Liver (tissue), 9 donors: Measurements from ENCODE around the gene RBFA. TPM values are rescaled to one million over a fixed set of nuclear protein-coding genes. Genes with fewer than 3 reads are reported as not detected.

ENCODE experiments used
- DNase-seq: peaks from one replicate; pipeline ENCODE4 v3.0.0-alpha.2; 2017; ENCODE audit warnings: low spot score
- H3K27ac ChIP-seq, 2 donors: one replicate each; pipeline ENCODE4 v1.7.0; 2013; ENCODE audit warnings: inconsistent platforms in 2 of 2, low read length in 2 of 2, control low read depth in 1 of 2, low read depth in 1 of 2, mild to moderate bottlenecking in 1 of 2
- H3K27me3 ChIP-seq, 4 donors: one replicate each; pipeline versions ENCODE4 v1.6.1 to v1.7.0; 2013; ENCODE audit warnings: low read length in 3 of 4, inconsistent platforms in 1 of 4, mild to moderate bottlenecking in 1 of 4, moderate library complexity in 1 of 4; ENCODE audit not compliant: control insufficient read depth in 4 of 4, insufficient read depth in 4 of 4
- H3K36me3 ChIP-seq, 4 donors: one replicate each; pipeline versions ENCODE4 v1.6.1 to v1.7.0; 2013; ENCODE audit warnings: low read length in 3 of 4, mild to moderate bottlenecking in 3 of 4, low read depth in 1 of 4, moderate library complexity in 1 of 4; ENCODE audit not compliant: control insufficient read depth in 4 of 4, insufficient read depth in 3 of 4
- H3K4me1 ChIP-seq, 4 donors: one replicate each; pipeline versions ENCODE4 v1.6.1 to v1.7.0; 2013; ENCODE audit warnings: low read length in 3 of 4, mild to moderate bottlenecking in 3 of 4, moderate library complexity in 1 of 4; ENCODE audit not compliant: control insufficient read depth in 4 of 4, insufficient read depth in 4 of 4
- H3K4me3 ChIP-seq, 3 donors: one replicate each; pipeline versions ENCODE4 v1.6.1 to v1.7.0; 2013; ENCODE audit warnings: low read length in 3 of 3, control low read depth in 1 of 3, low read depth in 1 of 3, mild to moderate bottlenecking in 1 of 3
- H3K9ac ChIP-seq, 2 donors: one replicate each; pipeline ENCODE4 v1.7.0; 2013; ENCODE audit warnings: low read length in 2 of 2, mild to moderate bottlenecking in 2 of 2, moderate library complexity in 2 of 2, control low read depth in 1 of 2, low read depth in 1 of 2
- H3K9me3 ChIP-seq, 4 donors: one replicate each; pipeline versions ENCODE4 v1.6.1 to v1.7.0; 2013; ENCODE audit warnings: low read length in 3 of 4; ENCODE audit not compliant: control insufficient read depth in 4 of 4
- FOXA1 ChIP-seq: IDR thresholded peaks from 2 replicates; pipeline ENCODE4 v1.6.1; 2016; ENCODE audit warnings: antibody characterized with exemption
- FOXA2 ChIP-seq: IDR thresholded peaks from 2 replicates; pipeline ENCODE4 v1.6.1; 2016; ENCODE audit warnings: antibody characterized with exemption
- GABPA ChIP-seq, 2 donors: IDR thresholded peaks in 1 of 2; conservative IDR thresholded peaks in 1 of 2; 2 replicates each; pipeline ENCODE4 v1.6.1; 2016; ENCODE audit warnings: antibody characterized with exemption in 2 of 2, mild to moderate bottlenecking in 1 of 2, moderate library complexity in 1 of 2
- HNF4A ChIP-seq, 2 donors: conservative IDR thresholded peaks; 2 replicates each; pipeline ENCODE4 v1.6.1; 2016; ENCODE audit warnings: antibody characterized with exemption in 2 of 2, mild to moderate bottlenecking in 2 of 2
- HNF4G ChIP-seq: IDR thresholded peaks from 2 replicates; pipeline ENCODE4 v1.6.1; 2016; ENCODE audit warnings: antibody characterized with exemption
- NR2F2 ChIP-seq: IDR thresholded peaks from 2 replicates; pipeline ENCODE4 v1.6.1; 2016; ENCODE audit warnings: antibody characterized with exemption
- RAD21 ChIP-seq, 2 donors: IDR thresholded peaks; 2 replicates each; pipeline ENCODE4 v1.6.1; 2016; ENCODE audit warnings: antibody characterized with exemption in 2 of 2, mild to moderate bottlenecking in 2 of 2
- RXRA ChIP-seq, 2 donors: IDR thresholded peaks; 2 replicates each; pipeline ENCODE4 v1.6.1; 2017 to 2018; ENCODE audit warnings: antibody characterized with exemption in 2 of 2, mild to moderate bottlenecking in 1 of 2
- SP1 ChIP-seq: IDR thresholded peaks from 2 replicates; pipeline ENCODE4 v1.6.1; 2018; ENCODE audit warnings: antibody characterized with exemption, mild to moderate bottlenecking
- TAF1 ChIP-seq: conservative IDR thresholded peaks from 2 replicates; pipeline ENCODE4 v1.6.1; 2016; ENCODE audit warnings: antibody characterized with exemption, mild to moderate bottlenecking
- YY1 ChIP-seq: IDR thresholded peaks from 2 replicates; pipeline ENCODE4 v1.6.1; 2016; ENCODE audit warnings: antibody characterized with exemption, mild to moderate bottlenecking
- WGBS: extraction: QIAGEN DNeasy Blood & Tissue Kit; methylation state at CpG from one replicate; pipeline ENCODE4 v1.1.7; 2013; 5-methylcytosine and 5-hydroxymethylcytosine counted together
- polyA plus RNA-seq, 2 donors: library from polyadenylated mRNA; stranded (reverse) in 1 of 2; unstranded in 1 of 2; fragments of 200-250 nt in 1 of 2; fragments of >200 nt in 1 of 2; fragmentation: Nextera tagmentation in 1 of 2; extraction: Ambion mirVana in 1 of 2; gene quantifications; one replicate each; pipeline versions ENCODE4 v1.2.1 to v1.2.3, GENCODE V29; 2013 to 2015
- total RNA-seq, 2 donors: library from RNA; depleted of rRNA; stranded (reverse); fragments of >200 nt; gene quantifications; one replicate each; pipeline ENCODE4 v1.2.3, GENCODE V29; 2014
- TF ChIP-seq, protein P1 (sequence below): IDR thresholded peaks from 2 replicates; pipeline ENCODE4 v1.6.1; 2016; ENCODE audit warnings: antibody characterized with exemption
- TF ChIP-seq, protein P2 (sequence below): IDR thresholded peaks from 2 replicates; pipeline ENCODE4 v1.6.1; 2016; ENCODE audit warnings: antibody characterized with exemption
- TF ChIP-seq, protein P3 (sequence below): fragments of 150-350 bp; IDR thresholded peaks from 2 replicates; pipeline ENCODE4 v1.5.1; 2017; ENCODE audit warnings: improper control_type of control experiment, low read depth, low read length; ENCODE audit not compliant: missing input control
- TF ChIP-seq, protein P4 (sequence below): IDR thresholded peaks from 2 replicates; pipeline ENCODE4 v1.6.1; 2016; ENCODE audit warnings: antibody characterized with exemption
- TF ChIP-seq, protein P5 (sequence below): IDR thresholded peaks from 2 replicates; pipeline ENCODE4 v1.6.1; 2016; ENCODE audit warnings: antibody characterized with exemption, mild to moderate bottlenecking
- donor health status: healthy.
- donor health status: healthy.
- donor health status: healthy.
- donor health status: healthy.
- donor health status: healthy.

RBFA gene
- total and polyA plus RNA-seq, 4 donors = 20.4 to 31.6 (median 27.0) TPM

DNA sequence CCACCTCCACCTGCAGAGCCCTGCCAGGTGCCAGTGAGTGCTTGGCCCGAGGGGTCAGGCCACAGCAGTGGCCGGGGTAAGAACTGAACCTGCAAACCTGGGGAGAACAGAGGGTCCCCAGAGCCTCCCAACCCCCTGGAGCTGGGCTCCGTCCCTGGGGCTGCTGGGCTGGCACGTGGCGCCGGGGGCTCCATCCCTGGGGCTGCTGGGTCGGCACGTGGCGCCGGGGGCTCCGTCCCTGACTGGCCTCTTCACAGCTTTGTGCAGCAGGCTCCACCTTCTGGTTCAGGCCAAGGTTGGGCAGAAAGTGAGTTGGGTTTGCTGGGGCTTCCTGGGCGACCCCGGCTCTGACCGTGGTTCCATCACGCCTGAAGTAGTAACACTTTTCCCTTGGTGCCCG is 12.2 kb downstream of the RBFA start:
- no peaks in the 10 kb centered on the region for H3K4me1 ChIP-seq
- no peak for DNase-seq
- H3K4me3 ChIP-seq = no peak overlapping the region
- no peak overlapping the region for H3K27ac ChIP-seq
- no peaks in the 10 kb centered on the region for H3K27me3 ChIP-seq
- TF ChIP-seq FOXA2 (no peak), RAD21 (IDR thresholded peaks at IDR 0.05) (no peak), YY1 (no peak), NR2F2 (no peak), RXRA (IDR thresholded peaks at IDR 0.05) (no peak), HNF4A (conservative IDR thresholded peaks at IDR 0.05) (no peak), TAF1 (no peak), FOXA1 (no peak)
- TF ChIP-seq, protein P1, sequence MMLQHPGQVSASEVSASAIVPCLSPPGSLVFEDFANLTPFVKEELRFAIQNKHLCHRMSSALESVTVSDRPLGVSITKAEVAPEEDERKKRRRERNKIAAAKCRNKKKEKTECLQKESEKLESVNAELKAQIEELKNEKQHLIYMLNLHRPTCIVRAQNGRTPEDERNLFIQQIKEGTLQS = no peak
- TF ChIP-seq, protein P2, sequence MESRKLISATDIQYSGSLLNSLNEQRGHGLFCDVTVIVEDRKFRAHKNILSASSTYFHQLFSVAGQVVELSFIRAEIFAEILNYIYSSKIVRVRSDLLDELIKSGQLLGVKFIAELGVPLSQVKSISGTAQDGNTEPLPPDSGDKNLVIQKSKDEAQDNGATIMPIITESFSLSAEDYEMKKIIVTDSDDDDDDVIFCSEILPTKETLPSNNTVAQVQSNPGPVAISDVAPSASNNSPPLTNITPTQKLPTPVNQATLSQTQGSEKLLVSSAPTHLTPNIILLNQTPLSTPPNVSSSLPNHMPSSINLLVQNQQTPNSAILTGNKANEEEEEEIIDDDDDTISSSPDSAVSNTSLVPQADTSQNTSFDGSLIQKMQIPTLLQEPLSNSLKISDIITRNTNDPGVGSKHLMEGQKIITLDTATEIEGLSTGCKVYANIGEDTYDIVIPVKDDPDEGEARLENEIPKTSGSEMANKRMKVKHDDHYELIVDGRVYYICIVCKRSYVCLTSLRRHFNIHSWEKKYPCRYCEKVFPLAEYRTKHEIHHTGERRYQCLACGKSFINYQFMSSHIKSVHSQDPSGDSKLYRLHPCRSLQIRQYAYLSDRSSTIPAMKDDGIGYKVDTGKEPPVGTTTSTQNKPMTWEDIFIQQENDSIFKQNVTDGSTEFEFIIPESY = no peak
- TF ChIP-seq, protein P3, sequence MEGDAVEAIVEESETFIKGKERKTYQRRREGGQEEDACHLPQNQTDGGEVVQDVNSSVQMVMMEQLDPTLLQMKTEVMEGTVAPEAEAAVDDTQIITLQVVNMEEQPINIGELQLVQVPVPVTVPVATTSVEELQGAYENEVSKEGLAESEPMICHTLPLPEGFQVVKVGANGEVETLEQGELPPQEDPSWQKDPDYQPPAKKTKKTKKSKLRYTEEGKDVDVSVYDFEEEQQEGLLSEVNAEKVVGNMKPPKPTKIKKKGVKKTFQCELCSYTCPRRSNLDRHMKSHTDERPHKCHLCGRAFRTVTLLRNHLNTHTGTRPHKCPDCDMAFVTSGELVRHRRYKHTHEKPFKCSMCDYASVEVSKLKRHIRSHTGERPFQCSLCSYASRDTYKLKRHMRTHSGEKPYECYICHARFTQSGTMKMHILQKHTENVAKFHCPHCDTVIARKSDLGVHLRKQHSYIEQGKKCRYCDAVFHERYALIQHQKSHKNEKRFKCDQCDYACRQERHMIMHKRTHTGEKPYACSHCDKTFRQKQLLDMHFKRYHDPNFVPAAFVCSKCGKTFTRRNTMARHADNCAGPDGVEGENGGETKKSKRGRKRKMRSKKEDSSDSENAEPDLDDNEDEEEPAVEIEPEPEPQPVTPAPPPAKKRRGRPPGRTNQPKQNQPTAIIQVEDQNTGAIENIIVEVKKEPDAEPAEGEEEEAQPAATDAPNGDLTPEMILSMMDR = no peak
- TF ChIP-seq, protein P4, sequence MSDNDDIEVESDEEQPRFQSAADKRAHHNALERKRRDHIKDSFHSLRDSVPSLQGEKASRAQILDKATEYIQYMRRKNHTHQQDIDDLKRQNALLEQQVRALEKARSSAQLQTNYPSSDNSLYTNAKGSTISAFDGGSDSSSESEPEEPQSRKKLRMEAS = no peak
- TF ChIP-seq, protein P5, sequence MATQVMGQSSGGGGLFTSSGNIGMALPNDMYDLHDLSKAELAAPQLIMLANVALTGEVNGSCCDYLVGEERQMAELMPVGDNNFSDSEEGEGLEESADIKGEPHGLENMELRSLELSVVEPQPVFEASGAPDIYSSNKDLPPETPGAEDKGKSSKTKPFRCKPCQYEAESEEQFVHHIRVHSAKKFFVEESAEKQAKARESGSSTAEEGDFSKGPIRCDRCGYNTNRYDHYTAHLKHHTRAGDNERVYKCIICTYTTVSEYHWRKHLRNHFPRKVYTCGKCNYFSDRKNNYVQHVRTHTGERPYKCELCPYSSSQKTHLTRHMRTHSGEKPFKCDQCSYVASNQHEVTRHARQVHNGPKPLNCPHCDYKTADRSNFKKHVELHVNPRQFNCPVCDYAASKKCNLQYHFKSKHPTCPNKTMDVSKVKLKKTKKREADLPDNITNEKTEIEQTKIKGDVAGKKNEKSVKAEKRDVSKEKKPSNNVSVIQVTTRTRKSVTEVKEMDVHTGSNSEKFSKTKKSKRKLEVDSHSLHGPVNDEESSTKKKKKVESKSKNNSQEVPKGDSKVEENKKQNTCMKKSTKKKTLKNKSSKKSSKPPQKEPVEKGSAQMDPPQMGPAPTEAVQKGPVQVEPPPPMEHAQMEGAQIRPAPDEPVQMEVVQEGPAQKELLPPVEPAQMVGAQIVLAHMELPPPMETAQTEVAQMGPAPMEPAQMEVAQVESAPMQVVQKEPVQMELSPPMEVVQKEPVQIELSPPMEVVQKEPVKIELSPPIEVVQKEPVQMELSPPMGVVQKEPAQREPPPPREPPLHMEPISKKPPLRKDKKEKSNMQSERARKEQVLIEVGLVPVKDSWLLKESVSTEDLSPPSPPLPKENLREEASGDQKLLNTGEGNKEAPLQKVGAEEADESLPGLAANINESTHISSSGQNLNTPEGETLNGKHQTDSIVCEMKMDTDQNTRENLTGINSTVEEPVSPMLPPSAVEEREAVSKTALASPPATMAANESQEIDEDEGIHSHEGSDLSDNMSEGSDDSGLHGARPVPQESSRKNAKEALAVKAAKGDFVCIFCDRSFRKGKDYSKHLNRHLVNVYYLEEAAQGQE = no peak
- 91% methylated on average over 16 of the region's 16 CpGs for WGBS
- peaks cover 3 to 9% (median 5%) of the 10 kb centered on the region in 4 donors for H3K9me3 ChIP-seq
- H3K9ac ChIP-seq = no peak overlapping the region
- H3K36me3 ChIP-seq = peaks cover 7 to 49% (median 9%) of the 10 kb centered on the region in 4 donors

DNA sequence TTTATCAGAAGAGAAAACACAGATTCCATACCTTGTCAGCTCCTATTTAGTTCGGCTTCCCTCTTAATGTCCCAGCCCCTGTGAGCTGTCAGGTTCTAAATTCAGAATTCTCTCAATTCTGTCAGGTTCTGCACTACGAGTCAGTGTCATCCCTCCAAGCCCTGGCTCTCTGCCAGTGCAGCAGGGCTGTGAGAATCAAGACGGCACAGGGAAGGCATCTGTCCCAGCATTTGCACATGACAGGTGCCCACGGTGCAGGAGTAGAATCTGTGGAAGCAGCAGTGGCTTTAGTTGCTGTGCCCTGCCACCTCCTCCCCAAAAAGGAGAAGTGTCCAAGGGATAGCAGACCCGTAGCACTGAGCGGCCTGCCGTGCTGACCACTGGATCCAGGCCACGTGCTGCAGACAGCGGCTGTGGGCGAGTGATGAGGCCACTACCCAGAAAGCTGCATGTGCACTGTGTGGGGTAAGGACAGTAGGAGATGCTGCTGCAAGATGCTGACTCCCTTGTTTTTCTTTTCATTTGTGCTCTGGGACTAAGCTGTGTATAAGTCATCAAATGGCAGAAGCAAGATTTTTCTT is 12.8 kb downstream of the RBFA start:
- no peaks in the 10 kb centered on the region for H3K27me3 ChIP-seq
- H3K9me3 ChIP-seq = peaks cover 5 to 11% (median 9%) of the 10 kb centered on the region in 4 donors
- H3K4me1 ChIP-seq = no peaks in the 10 kb centered on the region
- H3K36me3 ChIP-seq = peaks cover 7 to 49% (median 9%) of the 10 kb centered on the region in 4 donors
- TF ChIP-seq HNF4A (conservative IDR thresholded peaks at IDR 0.05) = no peak
- TF ChIP-seq, protein P2 = no peak
- TF ChIP-seq GABPA (IDR thresholded peaks at IDR 0.05 in 1 of 2, conservative IDR thresholded peaks at IDR 0.05 in 1 of 2) = no peak
- TF ChIP-seq, protein P5 = no peak
- no peak for TF ChIP-seq RAD21 (IDR thresholded peaks at IDR 0.05)
- no peak for TF ChIP-seq HNF4G
- no peak for TF ChIP-seq SP1
- no peak overlapping the region for H3K4me3 ChIP-seq
- no peak for DNase-seq
- no peak overlapping the region for H3K27ac ChIP-seq
- no peak overlapping the region for H3K9ac ChIP-seq
- WGBS = 82% methylated on average over 10 of the region's 10 CpGs
